ENCODE measurements around the gene CTIF. TPM values are rescaled to one million over a fixed set of nuclear protein-coding genes. Genes with fewer than 3 reads are reported as not detected.

Gene CTIF
- polyA plus RNA-seq, 1 of the 3 experiments (the other 2 are of a cell fraction), result 47.2 TPM

DNA sequence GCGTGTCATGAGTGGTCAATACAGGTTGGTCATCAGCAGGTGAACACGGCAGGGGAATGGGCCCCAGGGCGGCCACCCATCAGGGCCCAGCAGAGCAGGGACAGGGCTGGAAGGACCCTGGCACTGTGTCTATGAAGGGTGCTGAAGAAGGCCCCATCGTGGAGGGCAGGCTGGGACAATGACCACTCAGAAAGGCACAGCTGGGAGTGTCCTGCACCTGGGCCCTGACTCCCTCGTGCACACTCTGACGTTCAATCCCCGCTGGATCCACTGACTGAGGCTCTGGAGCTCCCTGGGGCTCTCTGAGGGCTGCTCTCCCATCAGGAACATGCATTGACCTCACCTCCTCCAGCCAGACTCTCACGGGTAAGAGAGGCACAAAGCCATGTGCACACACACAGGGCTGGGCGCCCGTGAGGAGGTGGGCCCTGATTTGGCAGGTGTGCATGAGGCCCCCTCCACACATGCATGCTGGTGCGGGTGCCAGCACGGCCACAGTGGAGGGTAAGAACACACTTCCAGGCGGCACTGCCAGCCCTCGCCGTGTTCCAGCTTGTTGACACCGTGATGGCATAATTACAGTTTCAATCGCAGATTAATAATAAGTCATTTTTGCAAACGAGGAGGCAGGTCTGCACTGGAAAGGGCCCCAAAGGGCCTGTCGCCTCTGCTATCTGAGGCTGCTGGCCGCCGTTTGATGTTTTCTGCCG, 353.5 kb downstream of the CTIF start (continued):
- TF ChIP-seq, protein P1, sequence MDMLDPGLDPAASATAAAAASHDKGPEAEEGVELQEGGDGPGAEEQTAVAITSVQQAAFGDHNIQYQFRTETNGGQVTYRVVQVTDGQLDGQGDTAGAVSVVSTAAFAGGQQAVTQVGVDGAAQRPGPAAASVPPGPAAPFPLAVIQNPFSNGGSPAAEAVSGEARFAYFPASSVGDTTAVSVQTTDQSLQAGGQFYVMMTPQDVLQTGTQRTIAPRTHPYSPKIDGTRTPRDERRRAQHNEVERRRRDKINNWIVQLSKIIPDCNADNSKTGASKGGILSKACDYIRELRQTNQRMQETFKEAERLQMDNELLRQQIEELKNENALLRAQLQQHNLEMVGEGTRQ (IDR thresholded peaks at IDR 0.05; ENCODE audit: borderline replicate concordance, low read depth, low read length), result no peak

DNA sequence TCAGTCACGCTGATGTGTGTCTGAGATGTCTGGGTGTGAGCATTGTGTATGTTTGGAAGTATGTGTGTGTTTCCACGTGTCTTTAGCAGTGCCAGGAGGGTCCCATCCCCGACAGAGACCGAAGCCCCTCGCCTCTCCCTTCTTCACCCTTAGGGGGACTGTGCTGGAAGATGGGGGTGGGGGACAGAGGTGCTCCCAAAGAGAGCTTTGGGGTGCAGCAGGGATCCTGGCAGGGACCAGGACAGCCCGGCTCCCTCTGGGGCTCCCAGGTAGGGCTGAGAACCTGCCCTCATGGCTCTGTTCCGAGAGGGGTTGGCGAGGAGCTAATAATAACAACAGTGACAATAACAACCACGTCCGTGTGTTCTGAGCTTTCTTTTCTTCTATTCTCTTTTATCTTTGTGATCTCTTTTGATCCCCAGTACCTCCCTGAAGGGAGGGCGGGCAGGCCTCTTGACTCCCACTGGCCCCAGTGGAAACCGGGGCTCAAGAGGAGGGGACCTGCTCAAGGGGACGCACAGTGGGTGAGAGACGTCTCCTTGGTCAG, 354.3 kb downstream of the CTIF start:
- POLR2A ChIA-PET, result no interaction called here
- Histone ChIP-seq H3K27me3 (ENCODE audit: insufficient read depth) (no peaks in the 10 kb centered on the region), H3K4me2 (no peak overlapping the region), H3K9ac (no peak overlapping the region), H3K27ac (ENCODE audit: low read depth in 2 of 2, low read length in 1 of 2) (no peak overlapping the region), H3K4me3 (ENCODE audit: low read depth in 2 of 2, low read length in 1 of 2) (no peak overlapping the region), H3K4me1 (ENCODE audit: control insufficient read depth in 1 of 2, insufficient read depth in 2 of 2, low read depth in 1 of 2, low read length in 1 of 2) (peaks cover 0 to 10% of the 10 kb centered on the region in 2 experiments; a peak in 1 of 4 replicates), H2AFZ (ENCODE audit: low read depth) (no peak overlapping the region), H4K20me1 (ENCODE audit: insufficient read depth) (no peaks in the 10 kb centered on the region), H3K9me3 (no peaks in the 10 kb centered on the region), H3F3A (replicated peaks; ENCODE audit: insufficient read depth) (peaks cover 3% of the 10 kb centered on the region), H3K79me2 (ENCODE audit: insufficient read depth) (no peaks in the 10 kb centered on the region), H3K36me3 (replicated peaks in 1 of 2; ENCODE audit: control insufficient read depth in 1 of 2, insufficient read depth in 2 of 2, low read length in 1 of 2) (no peaks in the 10 kb centered on the region), H3K9me2 (no peaks in the 10 kb centered on the region)
- TF ChIP-seq MEF2A (IDR thresholded peaks at IDR 0.05; ENCODE audit: borderline replicate concordance, low read depth) (no peak), TEAD4 (IDR thresholded peaks at IDR 0.05; ENCODE audit: borderline replicate concordance, insufficient read depth) (no peak), TAF1 (IDR thresholded peaks at IDR 0.05; ENCODE audit: borderline replicate concordance, low read depth, low read length) (no peak), TCF12 (IDR thresholded peaks at IDR 0.05) (no peak), FOXM1 (IDR thresholded peaks at IDR 0.05; ENCODE audit: low read depth) (no peak), CHD2 (IDR thresholded peaks at IDR 0.05; ENCODE audit: low read length, partially characterized antibody) (no peak), ELF1 (IDR thresholded peaks at IDR 0.05) (no peak), JUND (IDR thresholded peaks at IDR 0.05) (no peak), POLR2AphosphoS5 (IDR thresholded peaks at IDR 0.05; ENCODE audit: low read depth, low read length) (no peak), FOSL2 (IDR thresholded peaks at IDR 0.05; ENCODE audit: borderline replicate concordance, low read depth) (no peak), FOXJ3 (CRISPR knock-in tag; IDR thresholded peaks at IDR 0.05) (no peak), RFX5 (IDR thresholded peaks at IDR 0.05; ENCODE audit: low read length) (no peak), NFIC (IDR thresholded peaks at IDR 0.05; ENCODE audit: borderline replicate concordance) (no peak), RXRA (IDR thresholded peaks at IDR 0.05; ENCODE audit: borderline replicate concordance, low read depth) (no peak)
- TF ChIP-seq, protein P2, sequence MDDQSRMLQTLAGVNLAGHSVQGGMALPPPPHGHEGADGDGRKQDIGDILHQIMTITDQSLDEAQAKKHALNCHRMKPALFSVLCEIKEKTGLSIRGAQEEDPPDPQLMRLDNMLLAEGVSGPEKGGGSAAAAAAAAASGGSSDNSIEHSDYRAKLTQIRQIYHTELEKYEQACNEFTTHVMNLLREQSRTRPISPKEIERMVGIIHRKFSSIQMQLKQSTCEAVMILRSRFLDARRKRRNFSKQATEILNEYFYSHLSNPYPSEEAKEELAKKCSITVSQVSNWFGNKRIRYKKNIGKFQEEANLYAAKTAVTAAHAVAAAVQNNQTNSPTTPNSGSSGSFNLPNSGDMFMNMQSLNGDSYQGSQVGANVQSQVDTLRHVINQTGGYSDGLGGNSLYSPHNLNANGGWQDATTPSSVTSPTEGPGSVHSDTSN (IDR thresholded peaks at IDR 0.05), result no peak
- TF ChIP-seq, protein P3, sequence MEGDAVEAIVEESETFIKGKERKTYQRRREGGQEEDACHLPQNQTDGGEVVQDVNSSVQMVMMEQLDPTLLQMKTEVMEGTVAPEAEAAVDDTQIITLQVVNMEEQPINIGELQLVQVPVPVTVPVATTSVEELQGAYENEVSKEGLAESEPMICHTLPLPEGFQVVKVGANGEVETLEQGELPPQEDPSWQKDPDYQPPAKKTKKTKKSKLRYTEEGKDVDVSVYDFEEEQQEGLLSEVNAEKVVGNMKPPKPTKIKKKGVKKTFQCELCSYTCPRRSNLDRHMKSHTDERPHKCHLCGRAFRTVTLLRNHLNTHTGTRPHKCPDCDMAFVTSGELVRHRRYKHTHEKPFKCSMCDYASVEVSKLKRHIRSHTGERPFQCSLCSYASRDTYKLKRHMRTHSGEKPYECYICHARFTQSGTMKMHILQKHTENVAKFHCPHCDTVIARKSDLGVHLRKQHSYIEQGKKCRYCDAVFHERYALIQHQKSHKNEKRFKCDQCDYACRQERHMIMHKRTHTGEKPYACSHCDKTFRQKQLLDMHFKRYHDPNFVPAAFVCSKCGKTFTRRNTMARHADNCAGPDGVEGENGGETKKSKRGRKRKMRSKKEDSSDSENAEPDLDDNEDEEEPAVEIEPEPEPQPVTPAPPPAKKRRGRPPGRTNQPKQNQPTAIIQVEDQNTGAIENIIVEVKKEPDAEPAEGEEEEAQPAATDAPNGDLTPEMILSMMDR (IDR thresholded peaks at IDR 0.05), result no peak
- TF ChIP-seq, protein P1 (IDR thresholded peaks at IDR 0.05; ENCODE audit: borderline replicate concordance, low read depth, low read length), result no peak
- TF ChIP-seq, protein P4, sequence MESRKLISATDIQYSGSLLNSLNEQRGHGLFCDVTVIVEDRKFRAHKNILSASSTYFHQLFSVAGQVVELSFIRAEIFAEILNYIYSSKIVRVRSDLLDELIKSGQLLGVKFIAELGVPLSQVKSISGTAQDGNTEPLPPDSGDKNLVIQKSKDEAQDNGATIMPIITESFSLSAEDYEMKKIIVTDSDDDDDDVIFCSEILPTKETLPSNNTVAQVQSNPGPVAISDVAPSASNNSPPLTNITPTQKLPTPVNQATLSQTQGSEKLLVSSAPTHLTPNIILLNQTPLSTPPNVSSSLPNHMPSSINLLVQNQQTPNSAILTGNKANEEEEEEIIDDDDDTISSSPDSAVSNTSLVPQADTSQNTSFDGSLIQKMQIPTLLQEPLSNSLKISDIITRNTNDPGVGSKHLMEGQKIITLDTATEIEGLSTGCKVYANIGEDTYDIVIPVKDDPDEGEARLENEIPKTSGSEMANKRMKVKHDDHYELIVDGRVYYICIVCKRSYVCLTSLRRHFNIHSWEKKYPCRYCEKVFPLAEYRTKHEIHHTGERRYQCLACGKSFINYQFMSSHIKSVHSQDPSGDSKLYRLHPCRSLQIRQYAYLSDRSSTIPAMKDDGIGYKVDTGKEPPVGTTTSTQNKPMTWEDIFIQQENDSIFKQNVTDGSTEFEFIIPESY (IDR thresholded peaks at IDR 0.05; ENCODE audit: borderline replicate concordance, low read depth), result no peak
- TF ChIP-seq, protein P5, sequence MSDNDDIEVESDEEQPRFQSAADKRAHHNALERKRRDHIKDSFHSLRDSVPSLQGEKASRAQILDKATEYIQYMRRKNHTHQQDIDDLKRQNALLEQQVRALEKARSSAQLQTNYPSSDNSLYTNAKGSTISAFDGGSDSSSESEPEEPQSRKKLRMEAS (IDR thresholded peaks at IDR 0.05; ENCODE audit: low read depth), result no peak
- no peak for DNase-seq
- CTCF ChIA-PET, result interaction anchor here (0.8 to 0.9 kb wide), 2 partner anchors 8 to 10 kb away, joined by 3 read pairs; no protein-coding TSS in a partner anchor
- 94% methylated on average over 13 of the region's 14 CpGs for WGBS (ENCODE audit: low lambda C conversion rate)

Measured in SK-N-SH (cell line).